K562 treated with DMSO at 1 percent for 48 hours (cell line): ENCODE measurements around the gene SKA3. TPM values are rescaled to one million over a fixed set of nuclear protein-coding genes. Genes with fewer than 3 reads are reported as not detected.

Source experiments
- total RNA-seq: library from RNA; unstranded; fragments of 300-600 nt; gene quantifications from 2 replicates; pipeline ENCODE4 v1.2.3, GENCODE V29; 2022; ENCODE audit warnings: low replicate concordance; ENCODE audit errors: extremely low read depth

The SKA3 gene
- total RNA-seq: not detected in 2 replicates

GRCh38 chr13:21176215-21176981 lies at the start of gene SKA3, which contains the start of gene MRPL57:
Gene SKA3 (minus strand): TSS chr13:21176552. CDS start chr13:21176477, 75 bp downstream.
Gene MRPL57 (plus strand): TSS chr13:21176658. CDS start chr13:21176917, 259 bp downstream.

Other genes with a start within 250 kb of the SKA3 start
- not detected in 2 replicates for gene LATS2, start 115.0 kb downstream of the SKA3 start, total RNA-seq
- gene SAP18, start 36.4 kb downstream of the SKA3 start, total RNA-seq: not detected in 2 replicates
- gene MRPL57, start 106 bp upstream of the SKA3 start, total RNA-seq: not detected in 2 replicates